ENCODE results near the gene INPP5D. TPM values are rescaled to one million over a fixed set of nuclear protein-coding genes. Genes with fewer than 3 reads are reported as not detected.
"Not testable (repeated sequence)": the region's sequence is repeated elsewhere in the genome, so short reads cannot be mapped to it uniquely, and the experiment has no call there.

Gene INPP5D
- total and polyA plus RNA-seq, 2 donors (not counting 3 experiments of a cell fraction or from before 2014, with no cell fraction given) = 13.9 to 46.6 TPM

DNA sequence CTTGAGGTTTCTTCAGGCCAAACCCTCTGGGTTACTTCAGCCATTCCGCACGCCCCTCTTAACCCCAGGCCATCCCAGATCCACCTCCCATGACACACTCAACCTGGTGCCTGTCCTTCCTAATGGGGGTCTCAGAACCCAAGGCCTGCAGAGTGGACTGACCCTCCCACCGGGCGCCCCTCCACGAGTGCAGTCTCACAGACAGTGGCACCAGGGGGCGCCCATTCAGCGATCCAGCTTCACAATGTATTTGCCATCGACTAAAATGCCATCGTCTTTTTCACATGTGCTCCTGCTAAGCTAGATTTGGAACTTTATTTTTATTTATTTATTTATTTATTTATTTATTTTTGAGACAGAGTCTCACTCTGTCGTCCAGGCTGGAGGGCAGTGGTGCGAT is 38.5 kb downstream of the INPP5D start:
- Histone ChIP-seq H2AFZ (ENCODE audit: low read depth, low read length) (no peak overlapping the region), H3K36me3 (ENCODE audit: control insufficient read depth in 2 of 2, extremely low read depth in 1 of 2, insufficient read depth in 2 of 2, low read length in 2 of 2) (peaks cover 0 to 3% of the 10 kb centered on the region in 2 experiments), H3K4me3 (replicated peaks in 1 of 3; ENCODE audit: insufficient read depth in 1 of 3, low read depth in 1 of 3, low read length in 3 of 3) (no peak overlapping the region), H3K27ac (ENCODE audit: insufficient read depth, low read depth, low read length) (no peak overlapping the region), H3K27me3 (ENCODE audit: control insufficient read depth in 2 of 2, insufficient read depth in 2 of 2, low read length in 2 of 2) (no peaks in the 10 kb centered on the region), H3K9ac (replicated peaks; ENCODE audit: extremely low read depth, insufficient read depth, low read length) (no peak overlapping the region), H3K4me2 (ENCODE audit: insufficient read depth, low read length) (no peak overlapping the region), H3K9me1 (replicated peaks; ENCODE audit: control insufficient read depth, extremely low read depth, insufficient read depth, low read length) (no peaks in the 10 kb centered on the region), H3K79me2 (ENCODE audit: control insufficient read depth, insufficient read depth, low read length) (peaks cover under 1% of the 10 kb centered on the region), H4K20me1 (replicated peaks; ENCODE audit: control insufficient read depth, extremely low read depth, insufficient read depth, low read length) (no peaks in the 10 kb centered on the region), H3K4me1 (ENCODE audit: control insufficient read depth, extremely low read depth, insufficient read depth, low read length) (peaks cover 4% of the 10 kb centered on the region), H3K9me3 (replicated peaks; ENCODE audit: control insufficient read depth, insufficient read depth, low read length) (no peaks in the 10 kb centered on the region)
- no TSS peak for BruUV-seq (replicated peaks)
- ChIA-PET POLR2A (no interaction called here), CTCF (interaction anchor here (1.1 kb wide), 2 partner anchors 9 to 14 kb away, joined by 3 read pairs; no protein-coding TSS in a partner anchor)
- no peak for DNase-seq (ENCODE audit: low read depth, low spot score)
- dilution Hi-C loops (cut with MboI; ENCODE audit: extremely low pct_ligation_motif_present, low sequenced_read_pairs) = no loop called here
- no peak for FAIRE-seq
- intact Hi-C loops (cut with micrococcal nuclease) = no loop called here
- TF ChIP-seq, protein P1, sequence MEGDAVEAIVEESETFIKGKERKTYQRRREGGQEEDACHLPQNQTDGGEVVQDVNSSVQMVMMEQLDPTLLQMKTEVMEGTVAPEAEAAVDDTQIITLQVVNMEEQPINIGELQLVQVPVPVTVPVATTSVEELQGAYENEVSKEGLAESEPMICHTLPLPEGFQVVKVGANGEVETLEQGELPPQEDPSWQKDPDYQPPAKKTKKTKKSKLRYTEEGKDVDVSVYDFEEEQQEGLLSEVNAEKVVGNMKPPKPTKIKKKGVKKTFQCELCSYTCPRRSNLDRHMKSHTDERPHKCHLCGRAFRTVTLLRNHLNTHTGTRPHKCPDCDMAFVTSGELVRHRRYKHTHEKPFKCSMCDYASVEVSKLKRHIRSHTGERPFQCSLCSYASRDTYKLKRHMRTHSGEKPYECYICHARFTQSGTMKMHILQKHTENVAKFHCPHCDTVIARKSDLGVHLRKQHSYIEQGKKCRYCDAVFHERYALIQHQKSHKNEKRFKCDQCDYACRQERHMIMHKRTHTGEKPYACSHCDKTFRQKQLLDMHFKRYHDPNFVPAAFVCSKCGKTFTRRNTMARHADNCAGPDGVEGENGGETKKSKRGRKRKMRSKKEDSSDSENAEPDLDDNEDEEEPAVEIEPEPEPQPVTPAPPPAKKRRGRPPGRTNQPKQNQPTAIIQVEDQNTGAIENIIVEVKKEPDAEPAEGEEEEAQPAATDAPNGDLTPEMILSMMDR (IDR thresholded peaks at IDR 0.05; ENCODE audit: extremely low read depth in 1 of 2, insufficient read depth in 1 of 2, low read depth in 1 of 2, low read length in 2 of 2) = peak; percentile 8 to 15
- no peak for TF ChIP-seq FOS (IDR thresholded peaks at IDR 0.05; ENCODE audit: borderline replicate concordance, insufficient read depth, low read length)

DNA sequence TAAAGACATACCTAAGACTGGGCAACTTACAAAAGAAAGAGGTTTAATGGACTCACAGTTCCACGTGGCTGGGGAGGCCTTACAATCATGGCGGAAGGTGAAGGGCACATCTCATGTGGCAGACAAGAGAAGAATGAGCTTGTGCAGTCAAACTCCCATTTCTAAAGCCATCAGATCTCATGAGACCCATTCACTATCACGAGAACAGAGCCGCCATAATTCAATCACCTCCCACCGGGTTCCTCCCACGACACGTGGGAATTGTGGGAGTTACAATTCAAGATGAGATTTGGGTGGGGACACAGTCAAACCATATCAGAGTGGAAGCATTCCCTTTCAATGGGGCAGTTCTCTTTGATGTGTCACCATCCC is 39.7 kb downstream of the INPP5D start:
- H3K36me3 ChIP-seq (ENCODE audit: control insufficient read depth in 2 of 2, extremely low read depth in 1 of 2, insufficient read depth in 2 of 2, low read length in 2 of 2); H2AFZ ChIP-seq (ENCODE audit: low read depth, low read length); BruUV-seq (replicated peaks); H3K9ac ChIP-seq (replicated peaks; ENCODE audit: extremely low read depth, insufficient read depth, low read length); FAIRE-seq; H3K4me3 ChIP-seq (replicated peaks in 1 of 3; ENCODE audit: insufficient read depth in 1 of 3, low read depth in 1 of 3, low read length in 3 of 3); H3K27ac ChIP-seq (ENCODE audit: insufficient read depth, low read depth, low read length); dilution Hi-C loops (cut with MboI; ENCODE audit: extremely low pct_ligation_motif_present, low sequenced_read_pairs); H3K9me1 ChIP-seq (replicated peaks; ENCODE audit: control insufficient read depth, extremely low read depth, insufficient read depth, low read length); H3K4me2 ChIP-seq (ENCODE audit: insufficient read depth, low read length); H4K20me1 ChIP-seq (replicated peaks; ENCODE audit: control insufficient read depth, extremely low read depth, insufficient read depth, low read length); POLR2A ChIA-PET; H3K79me2 ChIP-seq (ENCODE audit: control insufficient read depth, insufficient read depth, low read length); DNase-seq (ENCODE audit: low read depth, low spot score); H3K4me1 ChIP-seq (ENCODE audit: control insufficient read depth, extremely low read depth, insufficient read depth, low read length); H3K9me3 ChIP-seq (replicated peaks; ENCODE audit: control insufficient read depth, insufficient read depth, low read length); intact Hi-C loops (cut with micrococcal nuclease); H3K27me3 ChIP-seq (ENCODE audit: control insufficient read depth in 2 of 2, insufficient read depth in 2 of 2, low read length in 2 of 2): not testable (repeated sequence)
- CTCF ChIA-PET = interaction anchor here (1.6 kb wide), 1 partner anchor 10 kb away, joined by 5 read pairs; no protein-coding TSS in a partner anchor

Measured in endothelial cell of umbilical vein (primary cell).